H4 (cell line): ENCODE data around the gene ITGAV. TPM values are rescaled to one million over a fixed set of nuclear protein-coding genes. Genes with fewer than 3 reads are reported as not detected.

Source experiments
- DNase-seq: peaks from one replicate; pipeline ENCODE4 v3.0.0-alpha.2; 2015; ENCODE audit warnings: low spot score
- total RNA-seq: library from RNA; depleted of rRNA; stranded (reverse); fragments of >200 nt; shearing (Covaris generic); gene quantifications from 2 replicates; pipeline ENCODE4 v1.2.3, GENCODE V29; 2014

Gene ITGAV
- total RNA-seq, 1 experiment from 2014 or later: 67.4 TPM

GRCh38 chr2:186575302-186575701, 14.6 kb upstream of the ITGAV start:
- DNase-seq: peak; percentile 99

DNA sequence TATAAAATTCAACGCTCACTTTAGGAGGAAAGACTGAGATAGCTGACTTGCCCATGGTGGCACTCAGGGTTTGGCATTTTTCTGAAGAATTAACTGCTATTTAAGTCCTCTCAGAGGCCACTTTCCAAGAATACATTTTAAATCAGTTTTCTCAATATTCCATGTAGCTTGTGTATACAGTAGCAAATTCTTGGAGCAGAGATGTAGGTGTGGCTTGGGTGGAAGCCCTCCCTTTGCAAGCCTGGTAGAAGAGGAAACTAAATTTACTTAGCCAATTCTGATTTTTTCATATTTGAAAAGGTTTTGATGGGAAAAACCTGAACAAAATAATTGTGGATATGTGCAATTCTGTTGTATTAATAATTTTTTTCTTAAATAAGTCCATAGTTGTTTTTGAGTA, 14.0 kb upstream of the ITGAV start:
- peak; percentile 29 for DNase-seq

DNA sequence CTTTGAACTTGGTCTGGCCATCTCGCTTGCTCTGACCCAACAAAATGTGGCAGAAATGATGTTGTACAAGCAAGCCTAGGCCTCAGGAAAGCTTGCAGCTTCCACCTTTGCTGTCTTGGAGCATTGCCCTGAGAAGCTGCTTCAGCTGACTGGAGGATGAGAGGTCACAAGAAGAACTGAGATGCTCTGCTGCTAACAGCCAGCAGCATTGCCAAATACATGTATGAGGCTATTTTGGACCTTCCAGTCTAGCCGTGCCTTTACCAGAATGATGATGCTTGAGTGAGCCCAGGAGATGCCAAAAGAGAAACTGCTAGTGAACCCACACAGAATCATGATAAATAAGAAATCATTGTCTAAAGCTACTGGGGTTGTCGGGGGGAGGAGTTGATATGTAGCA, 13.2 kb upstream of the ITGAV start:
- no peak for DNase-seq

GRCh38 chr2:186582698-186583097, 7.2 kb upstream of the ITGAV start:
- DNase-seq: no peak

DNA sequence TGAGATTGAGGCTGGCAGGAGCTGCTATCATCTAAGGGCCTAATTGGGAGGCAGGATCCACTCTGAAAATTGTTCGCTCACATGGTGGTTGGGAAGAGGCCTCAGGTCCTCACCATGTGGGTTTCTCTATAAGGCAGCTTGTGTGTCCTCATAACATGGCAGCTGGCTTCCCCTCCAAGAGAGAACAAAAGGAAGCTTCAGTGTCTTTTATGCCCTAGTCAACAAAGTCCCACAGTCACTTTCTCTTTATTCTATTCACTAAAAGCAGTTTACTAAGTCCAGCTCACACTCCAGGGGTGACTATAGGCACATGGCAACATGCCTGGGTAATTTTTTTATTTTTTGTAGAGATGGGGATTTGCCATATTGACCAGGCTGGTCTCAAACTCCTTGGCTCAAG, 5.8 kb upstream of the ITGAV start:
- DNase-seq: no peak

GRCh38 chr2:186588421-186588820, 1.4 kb upstream of the ITGAV start:
- no peak for DNase-seq

DNA sequence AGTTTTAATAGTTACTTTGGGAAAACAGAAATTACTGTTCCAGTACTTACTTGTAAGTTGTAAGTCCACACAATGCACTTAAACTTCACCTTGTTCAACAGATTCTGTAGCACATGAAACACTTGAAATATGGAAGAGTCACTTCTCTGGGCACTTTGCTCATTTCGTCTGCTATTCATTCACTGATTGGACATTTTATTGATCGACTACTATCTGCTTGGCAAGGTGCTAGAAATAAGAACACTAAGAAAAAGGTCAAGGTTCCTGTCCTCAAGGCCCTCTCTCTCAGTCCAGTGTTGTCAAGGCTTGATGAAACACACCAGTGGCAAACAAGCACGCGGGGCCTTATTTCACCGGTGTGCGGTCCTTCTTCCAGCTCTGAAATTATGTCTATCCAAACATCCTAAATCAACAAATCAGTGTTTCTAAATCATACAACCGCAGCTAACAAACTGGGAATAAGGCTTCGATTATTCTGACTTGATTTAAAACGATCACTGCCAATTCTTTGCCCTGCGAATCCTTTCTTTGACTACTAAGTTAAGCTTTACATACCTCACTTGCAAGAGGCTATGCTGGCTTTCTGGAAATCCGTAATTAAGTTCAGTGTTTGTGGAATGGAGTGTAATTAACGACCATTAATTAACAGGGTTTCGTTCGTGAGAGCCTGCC, 780 bp upstream of the ITGAV start:
- DNase-seq: no peak

DNA sequence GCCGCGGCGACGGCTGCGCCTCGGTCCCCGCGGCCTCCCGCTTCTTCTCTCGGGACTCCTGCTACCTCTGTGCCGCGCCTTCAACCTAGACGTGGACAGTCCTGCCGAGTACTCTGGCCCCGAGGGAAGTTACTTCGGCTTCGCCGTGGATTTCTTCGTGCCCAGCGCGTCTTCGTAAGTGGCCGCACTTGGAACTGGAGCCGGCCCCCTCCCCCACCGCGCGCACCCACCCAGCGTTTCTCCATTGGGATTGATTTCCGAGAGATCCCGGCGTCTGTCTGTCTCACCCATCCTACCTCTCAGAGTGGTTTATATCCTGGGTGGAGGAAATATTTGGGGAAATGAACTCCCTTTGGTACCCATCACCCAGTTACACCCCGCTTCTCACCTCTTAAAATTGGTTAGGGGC, 498 bp downstream of the ITGAV start:
- DNase-seq: no peak

GRCh38 chr2:186590759-186591505, 1.1 kb downstream of the ITGAV start:
- DNase-seq: peak; percentile 20

- no peak for DNase-seq
Measured at GRCh38 chr2:186591506-186591890, 1.6 kb downstream of the ITGAV start.

GRCh38 chr2:186592137-186592875, 2.5 kb downstream of the ITGAV start:
- DNase-seq: no peak

DNA sequence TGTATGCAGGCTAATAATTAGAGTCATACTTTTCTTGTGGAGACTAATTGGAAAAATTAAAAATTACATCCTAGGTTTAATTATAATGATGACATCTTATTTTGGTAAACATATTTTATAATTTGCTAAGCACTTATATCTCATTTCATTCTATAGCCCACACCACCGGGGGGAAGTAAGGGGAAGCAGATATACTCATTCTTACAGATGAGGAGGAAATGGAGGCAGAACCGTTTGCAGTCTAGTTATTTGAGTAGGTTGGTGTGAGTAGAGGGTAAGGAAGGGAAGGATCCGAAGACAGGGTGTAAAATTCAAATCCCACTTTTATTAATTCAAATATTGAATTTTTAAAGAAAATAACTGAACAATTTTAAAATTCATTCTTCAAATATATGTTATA, 3.7 kb downstream of the ITGAV start:
- no peak for DNase-seq

- DNase-seq: no peak
Measured at GRCh38 chr2:186594001-186594722, 4.3 kb downstream of the ITGAV start.

DNA sequence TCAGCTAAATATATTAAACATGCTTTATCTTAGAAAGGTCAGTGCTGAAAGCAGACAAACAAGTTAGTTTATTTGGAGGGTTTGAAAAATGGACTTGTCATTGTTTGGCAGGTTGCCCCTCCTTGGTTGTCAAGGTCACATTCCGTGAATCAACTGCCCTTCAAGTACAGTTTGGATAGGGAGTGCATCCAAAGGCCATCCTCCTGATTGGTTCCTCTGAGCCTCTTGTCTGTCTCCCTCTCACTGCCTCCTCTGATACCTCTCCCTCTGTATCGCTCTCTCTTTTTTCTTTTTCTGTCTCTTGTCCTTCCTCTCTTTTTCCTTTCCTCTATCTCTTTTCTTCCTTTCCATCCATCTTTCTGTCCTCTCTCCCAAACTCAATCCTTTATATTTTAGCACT, 5.4 kb downstream of the ITGAV start:
- DNase-seq: no peak

- DNase-seq: no peak
Measured at GRCh38 chr2:186599186-186599778, 9.4 kb downstream of the ITGAV start.

DNA sequence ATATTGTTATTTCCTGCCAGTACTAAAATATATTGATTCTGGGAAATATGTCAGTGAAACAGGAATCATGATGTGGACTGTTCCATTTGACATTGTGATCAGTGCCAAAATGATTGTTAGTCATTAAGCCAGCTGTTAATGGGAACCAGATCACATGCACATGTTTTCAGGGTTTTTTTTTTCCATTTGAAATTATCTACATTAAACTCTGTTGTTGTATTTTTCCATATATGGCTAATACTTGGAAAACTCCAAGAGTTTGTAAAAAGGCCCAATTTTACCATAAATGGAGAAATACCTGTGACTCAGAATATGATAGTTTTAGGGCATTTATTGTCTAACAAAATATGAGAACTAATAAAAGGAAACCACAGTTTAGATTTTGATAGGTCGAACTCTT, 13.4 kb downstream of the ITGAV start:
- DNase-seq: no peak

DNA sequence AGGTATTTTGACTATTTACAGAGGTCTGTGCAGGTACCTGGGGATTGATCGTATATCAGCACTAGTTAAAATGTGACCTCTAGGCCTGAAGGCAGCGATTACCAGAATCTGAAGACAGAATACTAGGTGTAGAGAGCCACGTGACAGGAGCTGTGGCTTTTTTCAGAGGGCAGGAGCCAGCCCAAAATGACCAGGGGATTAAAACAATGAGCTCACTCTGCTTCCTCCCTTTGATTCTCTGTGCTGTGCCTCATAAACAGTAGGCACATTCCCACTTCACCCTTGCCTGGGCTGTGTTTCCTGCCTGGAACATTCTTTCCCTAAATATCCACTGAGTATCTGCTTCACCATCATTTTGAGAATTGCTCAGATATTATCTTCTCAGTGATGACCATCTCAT, 15.2 kb downstream of the ITGAV start:
- DNase-seq: peak; percentile 15

DNA sequence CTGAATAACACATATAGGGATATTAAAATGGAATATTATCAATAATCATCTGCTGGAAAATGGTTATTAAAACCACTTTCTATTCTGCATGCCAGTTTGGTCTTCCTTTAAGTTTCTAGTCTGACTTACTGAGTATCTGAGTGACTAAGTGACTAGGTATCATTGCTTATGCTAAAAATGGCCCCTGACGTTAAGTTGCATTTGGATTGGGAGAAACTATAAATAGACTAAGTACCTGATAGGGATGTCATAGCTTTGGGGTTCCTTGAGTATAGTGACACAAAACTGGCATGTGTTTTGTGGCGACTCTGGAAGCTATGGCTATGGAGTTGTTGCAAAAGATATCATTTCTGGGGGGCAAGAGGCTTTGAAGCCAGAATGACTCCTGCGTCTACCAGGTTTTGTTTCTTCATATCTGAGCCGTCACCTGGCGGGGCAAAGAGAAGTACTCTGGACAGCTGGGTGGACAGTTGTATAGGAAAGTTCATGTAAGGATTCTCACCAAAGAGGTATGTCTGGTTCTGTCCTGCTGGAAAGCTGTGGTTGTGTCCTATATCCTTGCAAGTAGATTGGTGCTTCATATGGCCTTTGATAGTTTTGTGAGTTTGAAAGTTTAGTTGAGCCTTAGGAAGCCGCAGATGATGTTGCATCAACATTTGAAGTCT, 17.9 kb downstream of the ITGAV start:
- no peak for DNase-seq

GRCh38 chr2:186610785-186611184, 20.9 kb downstream of the ITGAV start:
- DNase-seq: no peak

DNA sequence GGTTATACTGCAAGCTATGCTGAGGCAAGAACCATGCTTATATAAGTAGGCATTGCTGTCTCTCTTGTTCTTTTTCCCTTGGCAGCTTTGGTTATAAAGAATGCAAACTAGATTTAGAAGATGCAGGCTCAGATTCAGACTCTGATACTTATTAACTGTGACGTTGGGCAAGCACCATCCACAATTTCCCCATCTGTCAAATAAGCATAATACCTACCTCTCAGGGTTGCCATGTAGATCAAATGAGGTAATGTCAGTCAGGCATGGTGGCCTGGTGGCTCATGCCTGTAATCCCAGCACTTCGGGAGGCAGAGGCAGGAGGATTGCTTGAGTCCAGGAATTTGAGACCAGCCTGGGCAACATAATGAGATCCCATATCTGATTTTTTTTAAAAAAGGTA, 21.7 kb downstream of the ITGAV start:
- DNase-seq: no peak

DNA sequence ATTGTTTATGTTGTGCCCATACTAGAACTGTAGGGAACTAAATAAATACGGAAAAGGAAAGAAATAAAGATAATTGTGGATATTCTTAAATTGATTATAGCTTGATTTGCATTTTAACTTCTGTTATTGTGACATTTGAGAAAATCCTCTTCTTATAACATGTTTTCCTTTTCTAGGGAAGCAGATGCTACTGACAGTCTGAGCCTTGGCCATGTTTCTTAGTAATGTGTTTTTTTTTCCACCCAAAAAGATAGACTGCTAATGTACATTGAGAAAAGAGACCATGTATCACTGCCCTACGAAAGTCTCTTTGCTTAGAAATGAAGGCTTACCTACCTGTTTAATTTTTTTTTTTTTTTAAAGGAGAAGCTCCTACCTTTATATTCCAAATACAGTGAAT, 22.2 kb downstream of the ITGAV start:
- no peak for DNase-seq
